Measurements from ENCODE around the gene RGS13.
"Not testable (repeated sequence)": the region's sequence is repeated elsewhere in the genome, so short reads cannot be mapped to it uniquely, and the experiment has no call there.

RGS13 gene

DNA sequence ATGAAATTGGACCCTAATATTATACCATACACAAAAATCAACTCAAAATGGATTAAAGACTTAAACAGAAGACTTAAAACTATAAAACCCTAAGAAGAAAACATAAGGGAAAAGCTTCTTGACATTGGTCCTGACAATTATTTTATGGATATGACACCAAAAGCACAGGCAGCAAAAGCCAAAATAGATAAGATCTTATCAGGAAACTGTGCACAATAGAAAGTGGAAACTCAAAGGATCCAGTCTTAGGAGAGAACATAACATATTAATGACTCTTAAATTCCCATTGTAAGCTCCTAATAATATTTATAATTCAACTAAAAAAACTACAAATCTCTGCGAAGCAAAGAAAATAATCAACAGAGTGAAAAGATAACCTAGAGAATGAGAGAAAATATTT, 39.8 kb downstream of the RGS13 start:
- DNase-seq (ENCODE audit: low read depth) = no peak

DNA sequence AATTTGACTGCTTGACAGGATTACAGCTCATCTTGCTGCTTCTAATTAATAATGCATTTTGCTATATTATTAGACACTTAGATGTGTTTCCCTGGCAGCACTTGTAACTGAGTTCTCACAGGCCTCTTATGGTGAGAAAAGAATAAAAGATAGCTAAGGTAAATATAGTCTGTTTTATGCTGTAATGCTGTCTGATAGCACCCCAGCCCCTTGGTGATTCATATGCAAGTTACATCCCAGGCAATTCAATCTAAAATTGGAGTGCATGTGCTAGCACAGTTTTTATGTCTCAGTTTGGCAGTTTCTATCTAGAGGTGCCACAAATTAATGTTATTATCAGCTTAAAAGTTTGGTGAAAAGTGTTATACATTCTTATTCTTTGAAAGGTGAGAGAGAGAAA, 42.2 kb downstream of the RGS13 start:
- DNase-seq (ENCODE audit: low read depth) = no peak

DNA sequence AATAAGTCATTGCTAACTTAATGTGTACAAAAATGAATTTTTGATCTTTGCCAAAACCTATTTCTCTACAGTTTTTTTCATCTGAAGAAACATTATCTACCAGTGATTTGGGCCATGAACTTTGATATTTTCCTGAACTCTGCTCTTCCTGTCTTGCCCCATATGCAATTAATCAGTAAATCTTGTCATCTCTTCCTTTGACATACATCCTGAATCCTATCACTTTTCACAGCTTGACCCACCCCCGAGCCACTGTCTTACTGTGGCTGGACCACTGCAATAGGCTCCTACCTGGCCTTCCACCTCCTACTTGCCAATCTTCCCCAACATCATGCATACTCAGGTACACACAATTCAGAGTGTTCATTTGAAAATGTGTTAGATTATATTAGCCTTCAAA, 46.4 kb downstream of the RGS13 start:
- no peak for DNase-seq (ENCODE audit: low read depth)

DNA sequence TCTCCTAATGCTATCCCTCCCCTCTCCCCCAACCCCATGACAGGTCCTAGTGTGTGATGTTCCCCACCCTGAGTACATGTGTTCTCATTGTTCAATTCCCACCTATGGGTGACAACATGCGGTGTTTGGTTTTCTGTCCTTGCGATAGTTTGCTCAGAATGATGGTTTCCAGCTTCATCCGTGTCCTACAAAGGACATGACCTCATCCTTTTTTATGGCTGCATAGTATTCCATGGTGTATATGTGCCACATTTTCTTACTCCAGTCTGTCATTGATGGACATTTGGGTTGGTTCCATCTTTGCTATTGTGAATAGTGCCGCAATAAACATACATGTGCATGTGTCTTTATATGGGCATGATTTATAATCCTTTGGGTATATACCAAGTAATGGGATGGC, 47.1 kb downstream of the RGS13 start:
- DNase-seq (ENCODE audit: low read depth) = not testable (repeated sequence)

- no peak for DNase-seq (ENCODE audit: low read depth)
These were observed 53.5 kb downstream of the RGS13 start for GRCh38 chr1:192689459-192689858.

GRCh38 chr1:192691041-192691440, 55.1 kb downstream of the RGS13 start:
- DNase-seq (ENCODE audit: low read depth) = no peak

DNA sequence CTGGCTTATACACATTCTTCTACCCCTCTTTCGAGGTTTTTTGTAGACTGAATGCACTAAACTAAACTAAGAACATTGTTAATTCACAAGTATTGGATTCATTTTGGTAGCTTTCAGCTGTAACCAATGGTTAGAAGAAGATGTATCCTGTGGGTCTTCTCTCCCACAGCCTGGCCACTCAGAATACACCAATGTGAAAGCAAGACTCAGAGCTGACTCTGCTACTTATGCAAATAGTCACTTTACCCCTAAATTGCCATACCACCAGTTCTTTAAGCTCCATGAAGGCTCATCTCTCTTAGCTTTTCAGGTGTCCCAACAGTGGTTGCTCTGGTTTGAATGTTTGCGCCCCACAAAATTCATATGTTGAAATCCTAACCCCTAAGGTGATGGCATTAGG, 60.1 kb downstream of the RGS13 start:
- DNase-seq (ENCODE audit: low read depth) = no peak

GRCh38 chr1:192697771-192698170, 61.8 kb downstream of the RGS13 start:
- no peak for DNase-seq (ENCODE audit: low read depth)

GRCh38 chr1:192698731-192699130, 62.8 kb downstream of the RGS13 start:
- no peak for DNase-seq (ENCODE audit: low read depth)

DNA sequence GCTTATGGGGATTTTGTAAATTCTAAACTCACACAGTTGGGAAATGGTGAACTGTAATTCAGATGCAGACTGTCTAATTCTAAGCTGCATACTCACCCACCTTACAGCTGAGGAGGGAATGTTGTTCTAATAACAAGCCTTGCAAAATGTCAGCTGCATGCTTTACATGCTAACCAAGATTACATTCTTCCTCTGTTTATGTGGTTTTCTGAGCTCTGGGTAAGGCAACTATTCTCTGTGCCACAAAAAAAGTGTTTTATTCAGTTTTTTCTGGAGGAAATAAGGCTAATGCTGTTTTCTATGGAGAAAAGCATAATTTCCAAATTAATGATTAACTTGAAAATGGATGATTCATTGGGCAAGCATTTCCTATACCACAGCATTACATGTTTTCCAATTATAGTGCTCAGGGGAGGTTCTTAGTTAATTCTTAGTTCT, 64.9 kb downstream of the RGS13 start:
- DNase-seq (ENCODE audit: low read depth) = no peak

GRCh38 chr1:192702212-192702902, 66.4 kb downstream of the RGS13 start:
- DNase-seq (ENCODE audit: low read depth) = no peak

- no peak for DNase-seq (ENCODE audit: low read depth)
These were observed 67.6 kb downstream of the RGS13 start for GRCh38 chr1:192703283-192704206.

GRCh38 chr1:192705510-192705909, 69.6 kb downstream of the RGS13 start:
- no peak for DNase-seq (ENCODE audit: low read depth)

- DNase-seq (ENCODE audit: low read depth) = no peak
These were observed 71.0 kb downstream of the RGS13 start for GRCh38 chr1:192706936-192707335.

DNA sequence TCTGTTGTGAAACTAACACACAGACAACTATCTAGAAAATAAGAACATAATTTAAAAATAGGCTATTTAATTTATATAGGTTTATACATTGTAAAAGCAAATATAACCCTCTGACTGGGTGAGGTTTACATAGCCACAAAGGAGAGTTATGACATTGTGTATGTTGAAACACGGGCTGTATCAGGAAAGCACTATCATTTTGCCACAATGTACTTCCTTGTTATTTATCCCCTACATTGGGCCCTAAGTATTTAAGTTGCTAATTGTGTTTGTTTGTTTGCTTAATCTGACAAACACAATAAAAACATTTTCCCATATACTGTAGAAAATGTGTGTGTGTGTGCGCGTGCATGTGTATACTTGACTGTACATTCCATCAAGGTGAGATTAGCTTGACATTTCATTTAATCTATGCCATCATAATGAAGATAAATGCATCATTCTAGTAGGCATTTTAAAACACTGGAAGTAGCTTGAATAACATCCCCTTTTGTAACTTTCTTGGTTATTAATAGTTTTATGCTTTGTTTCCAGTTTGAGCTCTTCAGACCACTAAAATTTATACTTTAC, 72.1 kb downstream of the RGS13 start:
- DNase-seq (ENCODE audit: low read depth) = no peak

DNA sequence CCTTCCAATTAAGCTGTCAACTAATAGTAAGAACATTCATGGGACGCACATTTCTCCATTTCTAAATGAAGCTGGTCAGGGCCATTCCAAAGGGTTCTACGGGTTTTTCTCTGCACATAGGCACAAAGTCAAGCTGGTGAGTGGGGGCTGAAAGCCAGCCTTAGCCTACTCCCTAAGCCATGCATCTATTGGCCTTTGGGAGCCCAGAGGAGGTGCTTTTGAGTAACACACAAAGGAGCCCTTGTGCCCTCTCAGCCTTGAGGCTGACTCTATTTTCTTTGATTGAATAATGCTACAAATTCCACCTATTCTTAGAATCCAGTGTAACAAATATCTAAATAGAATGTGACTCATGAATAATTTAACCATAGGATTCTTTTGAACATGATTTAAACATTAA, 73.6 kb downstream of the RGS13 start:
- DNase-seq (ENCODE audit: low read depth) = no peak

Measured in CMK (cell line).